Esophagus muscularis mucosa (tissue), 4 donors: Measurements from ENCODE around the gene PIGH. TPM values are rescaled to one million over a fixed set of nuclear protein-coding genes. Genes with fewer than 3 reads are reported as not detected.

ENCODE experiments used
- DNase-seq: peaks from one replicate; pipeline ENCODE4 v3.0.0-alpha.2; 2017; ENCODE audit errors: extremely low spot score
- H3K27ac ChIP-seq, 4 donors: fragments of 200-600 bp; sonication (generic); replicated peaks in 1 of 4; 1 replicate in 3 of 4; 2 replicates in 1 of 4; pipeline ENCODE4 v1.5.1; 2016 to 2019; ENCODE audit warnings: mild to moderate bottlenecking in 1 of 4
- H3K27me3 ChIP-seq, 4 donors: fragments of 200-600 bp; sonication (generic); one replicate each; pipeline versions ENCODE4 v1.5.1 to v1.6.0; 2016 to 2019
- H3K36me3 ChIP-seq, 4 donors: fragments of 200-600 bp; sonication (generic); one replicate each; pipeline ENCODE4 v1.5.1; 2016 to 2019
- H3K4me1 ChIP-seq, 4 donors: fragments of 200-600 bp; sonication (generic); one replicate each; pipeline ENCODE4 v1.5.1; 2016 to 2019
- H3K4me3 ChIP-seq, 4 donors: fragments of 200-600 bp; sonication (generic); 1 replicate in 2 of 4; 2 replicates in 2 of 4; pipeline ENCODE4 v1.5.1; 2016 to 2019; ENCODE audit warnings: mild to moderate bottlenecking in 4 of 4, moderate library complexity in 1 of 4
- H3K9me3 ChIP-seq, 4 donors: fragments of 200-600 bp; sonication (generic); 1 replicate in 3 of 4; 2 replicates in 1 of 4; pipeline ENCODE4 v1.5.1; 2016 to 2019
- CTCF ChIP-seq, 3 experiments: fragments of 200-600 bp in 2 of 3; fragments of 450-650 bp in 1 of 3; sonication (generic) in 2 of 3; IDR thresholded peaks; one replicate each; pipeline ENCODE4 v1.5.1; 2017 to 2019; ENCODE audit warnings: antibody characterized with exemption in 3 of 3, mild to moderate bottlenecking in 2 of 3, moderate library complexity in 1 of 3
- EP300 ChIP-seq: sonication (generic); formaldehyde crosslinking; IDR thresholded peaks from one replicate; pipeline ENCODE4 v1.6.1; 2017; ENCODE audit warnings: antibody characterized with exemption
- POLR2A ChIP-seq: fragments of 450-650 bp; IDR thresholded peaks from one replicate; pipeline ENCODE4 v1.6.1; 2017; ENCODE audit warnings: antibody characterized with exemption, moderate library complexity, mild to moderate bottlenecking, low read depth
- POLR2AphosphoS5 ChIP-seq, 2 donors: sonication (generic); formaldehyde crosslinking; IDR thresholded peaks; one replicate each; pipeline ENCODE4 v1.6.1; 2017; ENCODE audit warnings: antibody characterized with exemption in 2 of 2
- WGBS: methylation state at CpG from one replicate; pipeline ENCODE4 v1.1.5; 2018; 5-methylcytosine and 5-hydroxymethylcytosine counted together
- intact Hi-C: fragments of 100-400 bp; cut with DNase I; formaldehyde crosslinking; loops from one replicate; pipeline ENCODE4 v1.15.1; 2023
- total RNA-seq, 4 donors: library from RNA; depleted of rRNA; stranded (reverse); fragments of >200 nt; gene quantifications; one replicate each; pipeline versions ENCODE4 v1.1.0 to v1.2.1, GENCODE V29; 2016

PIGH gene
- total RNA-seq, 4 donors from 2014 or later = 21.6 to 26.4 (median 23.0) TPM

- Histone ChIP-seq H3K4me3 (no peak overlapping the region), H3K4me1 (no peaks in the 10 kb centered on the region), H3K36me3 (peaks cover 0 to 68% (median 32%) of the 10 kb centered on the region in 4 donors), H3K9me3 (no peaks in the 10 kb centered on the region), H3K27ac (no peak overlapping the region), H3K27me3 (no peaks in the 10 kb centered on the region)
- 91% methylated on average over 11 of the region's 11 CpGs for WGBS
- no peak for DNase-seq
- intact Hi-C loops = loop anchor here (10.0 kb wide), 1 partner anchor 124 kb away; the partner anchor contains the start of gene RDH12
- TF ChIP-seq CTCF (IDR thresholded peaks at IDR 0.05) (no peak), POLR2AphosphoS5 (IDR thresholded peaks at IDR 0.05) (no peak), POLR2A (no peak), EP300 (no peak)
Observed at GRCh38 chr14:67580336-67581171, 19.5 kb downstream of the PIGH start.

DNA sequence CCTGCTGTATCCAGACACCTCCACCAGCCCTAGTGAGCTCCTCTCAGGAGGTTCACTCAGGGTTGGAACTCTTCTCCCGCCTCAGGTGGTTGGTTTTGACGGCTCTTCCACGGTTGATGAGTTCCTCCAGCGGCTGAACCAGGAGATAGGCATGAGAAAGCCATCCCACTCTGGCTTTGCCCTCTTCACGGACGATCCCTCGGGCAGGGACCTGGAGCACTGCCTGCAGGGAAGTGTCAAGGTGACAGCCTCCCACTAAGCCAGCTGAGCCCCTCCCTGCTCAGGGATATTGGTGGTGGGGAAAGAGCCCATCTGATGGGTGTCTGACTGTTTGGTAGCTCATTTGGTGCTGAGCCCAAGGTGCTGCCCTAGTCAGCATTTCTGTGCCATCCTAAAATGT lies 20.4 kb downstream of the PIGH start:
- no peaks in the 10 kb centered on the region for H3K9me3 ChIP-seq
- H3K4me1 ChIP-seq = no peaks in the 10 kb centered on the region
- TF ChIP-seq POLR2A (no peak), EP300 (no peak), CTCF (IDR thresholded peaks at IDR 0.05) (no peak), POLR2AphosphoS5 (IDR thresholded peaks at IDR 0.05) (no peak)
- intact Hi-C loops = loop anchor here (10.0 kb wide), 1 partner anchor 125 kb away; the partner anchor contains the start of gene RDH12
- 90% methylated on average over 4 of the region's 7 CpGs for WGBS
- H3K27ac ChIP-seq = no peak overlapping the region
- H3K4me3 ChIP-seq = no peak overlapping the region
- H3K27me3 ChIP-seq = no peaks in the 10 kb centered on the region
- no peak for DNase-seq
- peaks cover 0 to 64% (median 27%) of the 10 kb centered on the region in 4 donors for H3K36me3 ChIP-seq

DNA sequence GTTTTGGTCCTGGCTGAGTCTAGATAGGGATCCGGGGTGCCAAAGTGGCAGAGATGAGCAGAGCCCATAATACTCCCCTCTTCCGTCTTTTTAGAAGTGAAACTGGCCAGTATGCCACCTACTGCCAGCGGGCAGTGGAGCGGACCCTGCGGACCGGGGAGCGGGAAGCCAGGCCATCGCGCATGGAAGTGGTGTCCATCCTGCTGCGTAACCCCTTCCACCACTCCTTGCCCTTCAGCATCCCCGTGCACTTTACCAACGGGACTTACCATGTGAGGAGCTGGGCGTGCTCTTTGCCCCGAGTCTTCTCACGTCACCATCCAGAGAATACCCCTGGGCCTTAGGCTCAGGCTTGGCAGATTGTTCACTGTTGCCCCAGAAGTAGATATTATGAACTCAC lies 21.0 kb downstream of the PIGH start:
- intact Hi-C loops = no loop called here
- Histone ChIP-seq H3K4me1 (no peaks in the 10 kb centered on the region), H3K27ac (no peak overlapping the region), H3K9me3 (no peaks in the 10 kb centered on the region), H3K36me3 (peaks cover 0 to 64% (median 27%) of the 10 kb centered on the region in 4 donors), H3K27me3 (no peaks in the 10 kb centered on the region), H3K4me3 (no peak overlapping the region)
- no peak for TF ChIP-seq POLR2A
- no peak for TF ChIP-seq EP300
- TF ChIP-seq POLR2AphosphoS5 (IDR thresholded peaks at IDR 0.05) = no peak
- no peak for TF ChIP-seq CTCF (IDR thresholded peaks at IDR 0.05)
- 87% methylated on average over 15 of the region's 15 CpGs for WGBS
- no peak for DNase-seq

DNA sequence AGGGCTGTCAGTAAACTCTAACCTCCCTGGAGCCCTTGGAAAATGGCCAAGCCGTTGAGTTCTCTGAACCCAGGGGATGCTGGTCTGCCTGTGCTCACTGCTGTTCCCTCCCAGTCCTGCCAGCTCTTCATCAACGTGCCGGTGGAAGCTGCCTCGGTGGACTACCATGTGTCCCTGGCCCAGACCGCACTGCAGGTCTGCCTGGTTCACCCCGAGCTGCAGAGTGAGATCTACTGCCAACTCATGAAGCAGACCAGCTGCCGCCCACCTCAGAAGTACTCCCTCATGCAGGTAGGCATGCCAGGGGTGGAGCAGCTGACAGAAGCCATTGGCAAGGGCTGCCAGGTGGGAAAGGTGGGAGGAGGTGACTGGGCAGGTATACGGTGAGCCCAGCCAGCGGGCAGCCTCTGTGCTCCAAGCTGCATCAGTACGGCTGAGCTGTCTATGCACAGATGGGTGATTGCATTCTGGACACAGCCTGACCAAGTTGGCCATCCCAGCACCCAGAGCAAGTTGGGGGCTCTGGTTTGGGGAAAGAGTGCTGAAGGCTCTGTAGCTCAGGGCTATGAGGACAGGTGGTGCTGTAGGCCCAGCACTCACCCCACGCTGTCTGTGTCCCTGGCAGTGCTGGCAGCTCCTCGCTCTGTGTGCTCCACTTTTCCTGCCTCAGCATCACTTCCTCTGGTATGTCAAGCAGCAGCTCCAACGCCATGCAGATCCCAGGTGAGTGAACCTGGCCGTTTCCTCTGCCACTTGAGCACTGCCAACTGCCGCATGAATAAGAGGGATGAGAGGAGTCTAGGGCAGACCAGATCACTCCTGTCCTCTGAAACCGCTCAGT lies 21.9 kb downstream of the PIGH start:
- Histone ChIP-seq H3K36me3 (peaks cover 0 to 59% (median 27%) of the 10 kb centered on the region in 4 donors), H3K4me1 (no peaks in the 10 kb centered on the region), H3K27me3 (no peaks in the 10 kb centered on the region), H3K9me3 (no peaks in the 10 kb centered on the region), H3K27ac (no peak overlapping the region), H3K4me3 (no peak overlapping the region)
- intact Hi-C loops = no loop called here
- TF ChIP-seq EP300 (no peak), CTCF (IDR thresholded peaks at IDR 0.05) (no peak), POLR2A (no peak), POLR2AphosphoS5 (IDR thresholded peaks at IDR 0.05) (no peak)
- DNase-seq = no peak
- WGBS = 84% methylated on average over 10 of the region's 16 CpGs
